SIG-M5 (cell line): ENCODE results near the gene EYA3.
A peak's percentile ranks its signal among the peaks of the same experiment; 100 is the strongest.
"Not testable (repeated sequence)": the region's sequence is repeated elsewhere in the genome, so short reads cannot be mapped to it uniquely, and the experiment has no call there.

ENCODE experiments used
- DNase-seq: peaks from one replicate; lab custom pipeline; 2025; lab: John Stamatoyannopoulos, UW

The EYA3 gene

DNA sequence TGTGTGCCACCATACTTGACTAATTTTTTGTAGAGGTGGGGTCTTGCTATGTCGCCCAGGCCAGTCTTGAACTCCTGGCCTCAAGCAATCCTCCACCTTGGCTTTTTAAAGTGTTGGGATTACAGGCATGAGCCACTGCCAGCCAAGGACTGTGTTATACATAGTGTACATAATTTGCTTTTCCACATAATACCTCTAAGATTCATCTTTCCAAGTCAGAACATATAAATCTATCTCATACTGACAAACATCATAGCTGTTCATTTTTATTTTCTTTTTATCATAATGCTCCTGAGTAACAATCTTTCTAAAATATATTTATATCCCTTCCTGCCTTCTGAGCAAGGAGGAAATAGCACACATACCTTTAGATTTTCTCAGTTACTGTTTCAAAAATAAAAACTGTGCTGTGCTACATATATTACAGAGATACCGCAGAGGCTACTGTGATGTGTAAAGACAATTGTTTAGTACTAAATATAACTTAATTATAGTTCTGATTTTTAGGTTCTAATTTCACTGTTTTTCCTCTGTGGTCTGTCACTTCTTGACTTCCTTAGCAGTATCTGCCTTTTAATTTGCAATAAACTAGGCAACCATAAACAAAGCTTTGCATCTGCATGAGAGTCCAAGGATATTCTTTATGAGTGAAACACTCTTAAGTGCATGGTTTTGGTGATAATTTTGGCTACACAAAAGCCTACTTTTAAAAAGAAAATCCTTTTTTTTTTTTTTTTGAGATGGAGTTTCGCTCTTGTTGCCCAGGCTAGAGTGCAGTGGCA lies 59.3 kb downstream of the EYA3 start:
- DNase-seq = no peak

DNA sequence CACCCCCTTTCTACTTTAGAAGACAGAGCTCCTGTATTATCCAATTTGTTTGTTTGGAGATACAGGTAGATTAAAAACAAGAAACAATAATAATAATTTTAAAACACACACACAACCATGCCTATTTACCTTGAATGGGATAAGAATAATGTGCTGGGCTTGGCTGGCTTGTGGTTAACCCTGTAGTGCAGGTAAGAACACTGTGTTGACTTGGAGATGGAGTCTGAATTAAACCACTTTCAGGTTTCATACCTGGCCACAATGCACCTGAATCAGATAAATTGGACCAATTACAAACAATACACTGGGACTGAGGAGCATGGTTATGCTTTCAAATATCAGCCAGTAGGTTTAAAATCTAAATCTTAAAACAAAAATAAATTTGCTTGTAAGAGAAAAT lies 60.8 kb downstream of the EYA3 start:
- no peak for DNase-seq

DNA sequence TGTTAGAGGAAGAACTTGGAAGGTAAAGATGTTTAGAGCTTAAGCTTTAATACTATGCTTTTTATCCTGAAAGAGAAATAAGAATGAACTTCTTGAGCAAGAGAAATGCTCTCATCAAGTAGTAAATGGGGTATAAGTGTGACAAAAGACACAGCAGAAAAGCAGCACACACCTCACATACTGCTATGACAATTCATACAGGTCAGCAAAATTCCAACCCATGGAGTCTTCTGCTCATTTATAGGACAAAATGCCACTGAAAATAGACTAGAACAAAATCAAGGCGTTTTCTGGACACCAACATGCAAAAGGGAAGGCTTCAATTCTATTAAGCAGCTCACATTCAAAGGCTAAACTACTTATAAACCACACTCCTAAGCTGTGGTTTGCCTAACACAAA lies 61.2 kb downstream of the EYA3 start:
- no peak for DNase-seq

DNA sequence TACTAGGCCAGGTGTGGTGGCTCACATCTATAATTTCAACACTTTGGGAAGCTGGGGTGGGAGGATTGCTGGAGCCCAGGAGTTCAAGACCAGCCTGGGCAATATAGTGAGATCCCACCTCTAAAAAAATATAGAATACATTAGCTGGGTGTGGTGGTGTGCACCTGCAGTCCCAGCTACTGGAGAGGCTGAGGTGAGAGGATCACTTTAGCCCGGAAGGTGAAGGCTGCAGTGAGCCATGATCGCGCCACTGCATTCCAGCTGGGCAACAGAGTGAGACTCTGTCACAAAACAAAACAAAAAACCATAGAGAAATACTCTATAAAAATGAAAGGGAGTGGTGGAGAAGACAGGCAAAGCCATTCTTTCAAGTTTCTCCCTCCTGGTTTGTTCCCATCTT lies 62.1 kb downstream of the EYA3 start:
- DNase-seq = no peak

DNA sequence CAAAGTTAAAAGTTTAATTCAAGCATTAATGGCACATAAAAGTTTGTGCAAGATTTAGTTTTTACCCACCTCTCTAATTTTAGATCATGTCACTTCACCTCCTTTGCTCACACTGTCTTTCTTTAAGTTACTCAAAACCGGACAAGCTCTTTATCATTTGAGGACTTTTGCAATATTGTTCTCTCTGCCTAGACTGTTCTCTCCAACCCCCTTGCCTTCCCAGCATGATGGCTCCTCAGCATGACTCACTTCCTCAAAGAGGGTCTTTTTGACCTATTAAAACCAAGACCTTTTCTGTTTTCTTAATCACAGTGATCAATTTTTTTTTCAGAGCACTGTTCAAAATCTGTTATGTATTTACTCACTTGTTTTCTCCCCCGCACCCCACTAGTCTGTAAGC lies 67.3 kb downstream of the EYA3 start:
- DNase-seq = no peak

DNA sequence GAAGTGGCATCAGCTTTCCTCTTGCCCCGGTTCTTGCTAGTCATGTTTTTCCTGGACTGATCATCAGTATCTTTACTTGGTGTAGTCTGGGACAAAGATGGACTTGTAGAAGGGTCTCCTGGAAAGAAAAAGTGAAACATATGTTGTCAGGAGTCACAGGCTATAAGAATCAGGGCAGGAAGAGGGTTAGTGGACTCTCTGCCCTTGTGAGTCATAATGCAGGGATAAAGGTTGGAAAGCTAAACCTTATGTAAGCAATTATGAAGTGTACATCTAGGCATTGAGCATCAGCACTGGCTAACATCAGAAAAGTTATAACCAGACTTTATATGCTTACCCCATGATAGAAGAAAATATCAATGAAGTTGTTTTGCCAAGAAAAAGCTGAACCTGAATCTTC lies 77.4 kb downstream of the EYA3 start:
- DNase-seq = no peak

DNA sequence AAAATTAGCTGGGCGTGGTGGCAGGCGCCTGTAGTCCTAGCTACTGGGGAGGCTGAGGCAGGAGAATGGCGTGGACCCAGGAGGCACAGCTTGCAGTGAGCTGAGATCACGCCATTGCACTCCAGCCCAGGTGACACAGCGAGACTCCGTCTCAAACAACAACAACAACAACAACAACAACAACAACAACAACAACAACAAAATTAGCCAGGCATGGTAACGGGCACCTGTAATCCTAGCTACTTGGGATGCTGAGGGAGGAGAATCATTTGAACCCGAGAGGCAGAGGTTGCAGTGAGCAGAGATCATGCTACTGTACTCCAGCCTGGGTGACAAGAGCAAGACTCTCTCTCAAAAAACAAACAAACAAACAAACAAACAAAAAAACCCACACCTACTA lies 85.3 kb downstream of the EYA3 start:
- DNase-seq = not testable (repeated sequence)

DNA sequence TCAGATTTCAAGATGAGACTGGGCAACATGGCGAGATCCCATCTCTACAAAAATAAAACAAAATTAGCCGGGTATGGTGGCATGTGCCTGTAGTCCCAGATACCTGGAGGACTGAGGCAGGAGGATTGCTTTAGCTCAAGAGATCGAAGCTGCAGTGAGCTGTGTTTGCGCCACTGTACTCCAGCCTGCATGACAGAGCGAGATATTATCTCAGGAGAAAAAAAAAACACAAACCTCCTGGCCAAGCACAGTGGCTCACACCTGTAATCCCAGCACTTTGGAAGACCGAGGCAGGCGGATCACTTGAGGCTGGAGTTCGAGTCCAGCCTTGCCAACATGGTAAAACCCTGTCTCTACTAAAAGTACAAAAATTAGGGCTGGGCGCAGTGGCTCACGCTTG lies 85.8 kb downstream of the EYA3 start:
- DNase-seq = no peak

DNA sequence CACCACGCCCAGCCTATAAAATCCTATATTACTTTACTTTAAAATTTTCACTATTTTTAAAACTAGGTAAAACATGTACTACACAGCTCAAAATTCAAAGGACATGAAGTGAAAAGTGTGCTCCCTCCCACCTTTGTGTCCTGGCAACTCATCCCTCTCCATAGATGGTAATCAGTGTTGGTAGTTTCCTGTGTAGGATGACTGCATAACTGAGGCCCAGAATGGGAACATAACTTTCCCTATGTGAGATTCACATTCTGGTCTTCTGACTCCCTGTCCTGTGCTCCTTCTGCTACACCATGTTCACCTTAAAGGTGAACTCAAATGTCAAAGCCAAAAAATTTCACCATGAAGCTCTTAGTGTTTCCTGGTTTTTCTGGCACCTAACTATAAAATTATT lies 89.4 kb downstream of the EYA3 start:
- DNase-seq = no peak

DNA sequence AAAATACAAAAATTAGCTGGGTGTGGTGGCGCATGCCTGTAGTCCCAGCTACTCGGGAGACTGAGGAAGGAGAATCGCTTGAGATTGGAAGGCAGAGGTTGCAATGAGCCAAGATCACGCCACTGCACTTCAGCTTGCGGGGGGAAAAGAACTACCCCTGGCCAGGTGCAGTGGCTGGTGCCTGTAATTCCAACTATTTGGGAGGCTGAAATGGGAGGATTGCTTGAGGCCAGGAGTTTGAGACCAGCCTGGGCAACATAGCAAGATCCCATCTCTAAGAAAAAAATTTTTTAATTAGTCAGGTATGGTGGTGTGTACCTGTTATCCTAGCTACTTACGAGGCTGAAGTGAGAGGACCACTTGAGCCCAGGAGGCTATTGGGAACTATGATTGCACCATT lies 93.9 kb downstream of the EYA3 start:
- not testable (repeated sequence) for DNase-seq

DNA sequence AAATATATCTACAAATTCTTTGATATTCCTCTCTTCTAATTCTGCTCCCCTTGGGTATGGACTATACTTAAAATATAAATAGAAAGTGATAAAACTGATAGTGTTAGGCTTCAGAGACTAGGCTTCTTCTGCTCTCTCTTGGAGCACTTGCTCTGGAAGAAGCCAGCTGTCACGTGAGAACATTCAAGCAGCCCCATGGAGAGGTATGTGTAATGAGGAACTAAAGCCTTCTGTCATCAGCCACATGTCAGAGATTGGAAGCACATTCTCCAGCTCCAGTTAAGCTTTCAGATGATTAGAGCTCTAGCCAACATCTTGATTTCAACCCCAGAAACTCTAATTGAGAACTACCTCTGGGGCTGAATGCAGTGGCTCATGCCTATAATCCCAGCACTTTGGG lies 94.3 kb downstream of the EYA3 start:
- no peak for DNase-seq

DNA sequence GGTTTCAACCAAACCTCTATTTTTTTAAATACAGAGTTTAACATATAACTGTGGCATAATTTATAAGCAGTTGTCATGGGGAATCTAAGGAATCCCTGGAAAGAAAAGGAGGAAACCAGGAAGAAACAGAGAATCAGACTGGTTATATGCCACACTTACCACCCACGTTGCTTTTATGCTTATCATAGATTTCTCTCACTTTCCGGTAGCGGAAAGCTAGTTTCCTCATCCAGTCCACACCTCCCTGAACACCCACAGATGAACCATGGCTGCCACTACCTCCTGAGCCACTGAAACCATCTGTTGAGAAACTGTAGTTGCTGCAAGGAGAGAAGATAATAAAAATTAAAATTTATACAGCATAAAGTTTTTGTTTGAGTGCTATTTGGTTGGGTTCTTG lies 95.2 kb downstream of the EYA3 start:
- no peak for DNase-seq

DNA sequence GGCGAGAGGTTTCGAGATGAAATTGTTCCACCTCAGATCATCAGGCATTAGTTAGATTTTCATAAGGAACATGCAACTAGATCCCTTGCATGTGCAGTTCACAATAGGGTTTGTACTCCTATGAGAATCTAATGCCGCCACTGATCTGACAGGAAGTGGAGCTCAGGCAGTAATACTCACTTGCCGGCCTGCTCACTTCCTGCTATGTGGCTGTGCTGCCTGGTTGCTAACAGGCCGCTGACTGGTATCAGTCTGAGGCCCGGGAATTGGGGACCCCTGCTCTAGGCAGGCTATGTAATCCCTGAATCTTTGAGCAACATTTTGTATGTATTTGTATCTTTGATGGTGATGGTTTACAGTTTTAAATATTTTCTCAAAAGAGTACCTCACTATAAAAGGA lies 96.1 kb downstream of the EYA3 start:
- no peak for DNase-seq

DNA sequence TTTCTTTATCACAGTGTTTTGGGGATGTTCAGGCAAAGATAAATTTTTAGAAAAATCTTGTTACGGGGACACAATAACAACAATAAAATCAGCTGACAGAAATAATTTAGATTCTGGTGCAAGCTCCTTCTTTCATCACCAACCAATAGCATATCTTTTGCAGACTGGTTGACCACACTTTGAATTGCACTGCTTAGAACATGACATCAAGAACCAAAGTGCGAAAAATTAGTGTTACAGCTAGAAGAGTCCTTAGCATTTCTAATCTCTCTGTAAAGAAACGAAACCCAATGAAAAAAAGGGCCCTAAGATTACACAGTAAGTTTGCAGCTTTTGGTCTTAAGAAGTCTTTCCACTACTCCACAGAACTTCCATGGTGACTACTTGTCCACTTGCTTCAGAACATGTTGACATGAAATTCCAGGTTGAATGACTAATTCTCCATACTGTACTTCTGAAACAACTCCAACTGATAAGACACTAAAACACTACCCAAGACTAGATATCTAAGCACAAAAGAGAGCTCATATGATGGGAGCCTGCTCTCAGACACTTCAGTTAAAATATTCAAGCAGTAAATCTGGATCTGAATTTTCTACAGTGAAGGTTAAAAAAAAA lies 97.4 kb downstream of the EYA3 start:
- no peak for DNase-seq

DNA sequence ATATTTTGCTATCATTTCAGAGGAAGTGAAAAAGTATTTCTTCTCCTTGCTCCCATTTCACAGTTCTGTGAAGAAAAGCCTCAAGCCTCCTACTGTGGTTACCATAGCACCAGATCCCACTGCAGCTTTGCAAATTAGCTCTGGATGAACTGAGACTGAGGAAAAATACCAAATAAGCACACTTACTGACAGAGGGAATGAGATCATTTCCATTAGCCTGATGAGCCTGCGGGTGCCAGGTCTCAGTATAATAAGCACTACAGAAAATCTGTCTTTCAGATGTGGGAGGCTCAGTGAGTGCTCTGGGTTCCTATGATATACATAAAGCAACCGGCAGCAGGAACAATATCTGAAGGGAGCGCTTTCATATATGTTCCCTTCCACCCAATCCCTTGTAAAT lies 107.3 kb downstream of the EYA3 start:
- DNase-seq = no peak

DNA sequence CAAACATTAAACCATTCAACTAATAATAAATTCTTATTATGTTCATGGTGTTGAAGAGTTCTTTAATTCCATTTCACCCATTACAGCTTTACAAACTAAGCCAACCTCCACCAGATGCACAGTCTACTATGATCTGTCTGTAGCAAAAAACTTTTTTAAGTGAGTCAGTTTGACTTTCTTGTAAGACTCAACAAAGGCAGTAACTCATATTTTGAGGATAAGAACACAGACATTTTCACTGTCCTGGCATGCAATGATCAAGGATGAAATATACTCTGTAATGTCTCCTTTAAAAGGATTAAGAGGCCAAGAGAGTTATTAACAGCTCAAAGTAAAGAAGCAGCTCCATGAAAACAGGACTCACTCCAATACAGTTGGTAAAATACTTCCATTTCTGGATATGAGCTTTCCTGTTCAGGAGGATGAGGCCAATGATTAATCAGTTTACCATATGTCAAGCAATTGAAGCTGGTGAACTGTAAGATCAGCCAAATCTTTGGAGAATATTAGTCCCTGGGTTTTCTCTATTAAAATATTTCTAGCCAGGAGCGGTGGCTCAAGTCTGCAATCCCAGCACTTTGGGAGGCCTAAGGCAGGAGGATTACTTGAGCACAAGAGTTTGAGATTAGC lies 108.1 kb downstream of the EYA3 start:
- DNase-seq = no peak

DNA sequence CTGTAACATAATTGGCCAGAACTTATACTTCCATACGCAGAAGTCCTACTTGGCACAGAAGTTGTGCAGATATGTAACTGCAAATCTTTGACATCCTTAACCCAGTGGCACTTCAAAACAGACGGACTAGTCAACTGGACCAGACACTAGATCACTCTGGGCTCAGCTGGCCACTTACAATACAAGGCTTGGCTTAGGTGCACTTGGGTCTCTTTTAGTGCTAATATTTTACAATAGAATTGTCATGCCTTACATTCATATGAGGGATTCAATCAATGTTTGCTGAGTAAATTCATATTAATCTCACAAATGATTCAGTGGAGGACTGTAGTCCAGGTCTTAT lies 108.6 kb downstream of the EYA3 start:
- no peak for DNase-seq

DNA sequence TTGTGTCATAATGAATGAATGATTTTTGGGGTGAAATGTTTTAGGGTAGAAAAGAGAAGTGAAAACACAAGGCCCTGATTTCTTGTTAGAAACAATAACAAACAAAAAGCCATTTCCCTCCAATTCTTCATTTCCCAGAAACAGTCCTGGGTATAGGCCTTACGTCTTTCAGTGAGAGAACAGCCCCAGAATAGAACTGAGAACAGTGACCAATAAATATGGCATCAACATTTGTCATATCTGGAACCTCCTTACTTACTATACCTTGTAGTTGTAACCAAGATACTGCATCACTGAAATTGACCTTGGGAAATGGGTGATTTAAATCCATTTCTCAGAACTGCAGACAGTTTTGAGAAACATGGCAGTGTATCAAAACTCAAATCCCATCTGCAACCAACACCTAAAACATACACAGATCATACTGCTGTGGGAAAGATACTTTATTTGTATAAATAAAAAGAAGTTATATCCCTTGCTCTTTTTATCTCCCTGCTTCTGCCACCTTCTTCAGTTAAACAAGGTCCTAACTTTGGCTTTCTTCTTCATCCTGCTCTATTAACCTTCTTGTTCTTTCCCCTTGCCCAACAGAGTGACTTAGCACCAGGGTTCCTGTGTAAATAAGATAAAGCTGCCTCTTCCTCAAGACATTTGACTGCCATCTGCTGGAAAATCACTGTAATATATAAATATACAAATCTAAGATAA lies 109.1 kb downstream of the EYA3 start:
- peak; percentile 34 for DNase-seq

DNA sequence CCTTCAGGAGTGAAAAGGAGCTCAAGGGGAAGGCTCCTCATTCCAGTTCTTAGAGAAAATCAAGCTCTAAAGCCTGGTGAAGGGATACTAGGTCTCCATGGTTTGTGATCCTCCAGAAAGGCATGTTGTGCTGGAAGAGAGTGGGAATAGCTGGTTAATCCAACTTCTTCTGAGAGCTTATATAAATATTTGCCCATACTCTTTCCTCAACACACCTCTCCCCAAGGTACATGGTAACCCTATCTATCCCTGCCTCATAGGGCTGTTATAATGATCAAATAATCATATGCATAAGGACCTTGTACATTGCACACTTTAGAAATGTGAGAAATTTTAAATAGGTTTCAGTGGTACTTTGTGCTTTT lies 114.0 kb downstream of the EYA3 start:
- DNase-seq = no peak

DNA sequence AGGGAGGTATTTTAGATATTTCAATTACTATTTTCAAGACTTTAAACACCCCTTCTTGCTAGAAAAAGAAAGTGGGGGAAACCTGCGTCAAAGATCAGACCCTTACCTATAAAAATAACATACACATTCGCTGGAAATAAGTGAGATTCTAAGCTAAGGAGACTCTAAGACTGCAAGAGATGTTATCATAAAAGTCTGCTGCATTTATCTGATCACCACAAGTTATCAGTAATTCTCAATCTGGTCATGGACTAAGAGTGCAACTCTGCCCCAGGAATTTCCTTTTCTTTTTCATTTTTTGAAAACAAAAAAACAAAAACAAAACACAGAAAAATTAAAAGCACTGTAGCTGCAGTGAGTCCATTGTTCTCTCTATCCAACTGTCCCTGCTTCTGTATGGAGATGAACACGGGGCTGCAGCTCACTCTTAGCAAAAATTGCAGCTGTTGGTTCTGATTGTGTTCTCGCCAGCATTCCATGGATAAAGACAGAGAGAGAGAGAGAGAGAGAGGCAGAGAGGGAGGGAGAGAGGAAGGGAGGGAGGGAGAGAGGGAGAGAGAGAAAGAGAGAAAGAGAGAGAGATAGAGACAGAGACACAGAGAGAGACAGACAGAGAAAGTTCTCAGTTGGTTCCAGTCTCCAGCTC lies 114.5 kb downstream of the EYA3 start:
- DNase-seq = no peak

DNA sequence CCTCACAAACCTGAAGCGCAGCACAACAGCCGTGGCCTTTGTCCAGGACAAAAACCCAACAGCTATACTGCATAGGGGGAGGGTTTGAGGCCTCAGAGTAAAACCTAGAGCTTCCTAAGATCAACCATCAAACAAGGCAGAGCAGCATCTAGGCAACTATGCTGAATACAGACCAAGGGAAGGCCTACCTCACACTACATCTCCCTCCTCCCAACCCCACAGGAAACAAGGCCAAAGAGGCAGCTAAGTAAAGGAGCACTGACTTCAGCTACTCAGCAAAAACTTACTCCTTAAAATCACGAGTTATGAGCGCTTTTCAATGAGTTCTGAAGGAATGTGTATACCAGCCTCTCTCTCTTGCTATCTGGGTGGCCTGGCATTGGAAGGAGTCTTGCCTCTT lies 116.3 kb downstream of the EYA3 start:
- DNase-seq = no peak

DNA sequence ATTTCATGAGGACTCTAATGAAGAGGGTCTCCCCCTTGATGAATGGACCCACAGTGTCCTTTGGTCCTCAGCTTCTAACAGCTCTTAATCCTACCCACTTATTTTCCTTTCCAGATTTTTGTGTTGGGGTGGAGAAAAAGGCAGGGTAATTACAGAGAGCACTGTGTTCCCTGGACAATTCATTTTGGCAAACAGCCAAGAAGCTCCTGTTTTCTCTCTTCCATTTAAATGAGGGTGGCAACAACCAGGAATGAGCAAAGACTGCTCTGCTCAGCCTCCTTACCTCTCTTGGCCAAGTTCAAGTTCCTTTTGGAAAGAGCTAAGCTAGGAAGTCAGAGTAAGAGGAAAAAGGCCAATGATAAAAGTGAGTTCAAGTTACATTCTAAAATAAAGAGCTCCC lies 116.7 kb downstream of the EYA3 start:
- DNase-seq = no peak

DNA sequence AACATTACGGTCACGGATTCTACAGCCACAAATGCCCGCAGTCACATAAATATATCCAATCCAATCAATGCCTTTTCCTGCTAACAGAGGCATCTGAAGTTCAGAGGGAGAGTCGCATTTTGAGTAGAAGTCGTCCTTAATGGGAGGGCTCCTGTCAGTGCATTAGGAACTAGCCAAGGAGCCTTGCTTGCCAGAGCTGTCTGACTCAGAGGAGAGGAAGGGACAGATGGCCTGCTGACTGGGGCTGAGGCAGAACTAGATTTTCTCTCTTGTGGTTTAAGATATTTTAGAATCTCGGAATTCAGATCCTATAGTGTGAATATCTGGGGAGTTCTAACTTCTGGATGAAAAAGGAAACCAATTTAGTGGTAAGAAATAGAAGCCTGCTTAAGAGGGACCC lies 118.0 kb downstream of the EYA3 start:
- DNase-seq = no peak
